ENCODE results near the gene ZNF205.
A peak's percentile ranks its signal among the peaks of the same experiment; 100 is the strongest.

The ZNF205 gene

DNA sequence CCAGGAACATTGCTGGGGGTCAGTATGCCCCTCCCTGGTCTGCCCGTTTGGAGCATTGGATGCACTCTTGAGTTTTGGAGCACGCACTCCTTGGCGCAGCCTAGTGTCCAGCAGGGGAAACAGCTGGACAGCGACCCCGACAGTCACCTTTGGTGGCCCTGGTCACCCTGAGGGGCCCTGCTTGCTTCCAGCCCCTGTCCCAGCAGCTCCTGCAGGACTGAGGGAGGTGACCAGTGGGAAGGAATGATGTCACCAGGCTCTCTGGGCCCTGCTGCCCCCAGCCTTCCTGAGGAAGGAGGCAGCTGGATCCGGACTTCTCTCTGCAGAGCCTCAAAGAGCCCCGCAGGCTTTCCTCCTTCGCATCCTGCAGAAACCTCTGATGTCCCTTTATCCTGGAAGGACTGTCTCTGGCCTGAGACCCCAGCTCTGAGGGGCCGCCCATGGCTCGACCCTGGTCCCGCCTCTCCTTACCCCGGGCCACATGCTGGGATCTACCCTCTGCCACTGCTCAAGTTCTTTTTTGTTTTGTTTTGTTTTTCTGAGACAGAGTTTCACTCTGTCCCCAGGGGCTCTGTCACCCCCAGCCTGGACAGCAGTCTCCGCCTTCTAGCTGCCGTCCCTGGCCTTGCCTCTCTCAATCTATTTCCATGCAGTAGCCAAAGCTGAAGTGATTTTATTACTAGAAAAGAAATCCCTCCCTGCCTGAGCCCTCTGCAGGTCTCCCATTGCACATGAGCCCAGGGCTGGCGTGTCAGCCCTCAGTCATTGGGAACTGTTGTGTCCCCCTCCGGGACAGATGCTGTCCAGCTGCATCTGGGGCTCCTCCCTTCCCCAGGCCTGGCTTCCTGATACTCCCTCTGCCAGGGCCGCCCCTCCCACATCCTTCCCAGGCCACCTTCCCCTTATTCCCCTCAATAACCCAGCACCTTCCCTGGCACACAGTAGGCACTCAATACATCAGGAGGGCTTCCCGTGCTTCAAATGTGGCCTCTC is 24.8 kb upstream of the ZNF205 start:
- H3K18ac ChIP-seq (ENCODE audit: low read length): no peak overlapping the region
- H3K9me3 ChIP-seq (ENCODE audit: insufficient read depth, low read depth, low read length): no peaks in the 10 kb centered on the region
- H3K4me3 ChIP-seq (ENCODE audit: low read depth, low read length): no peak overlapping the region
- H3K4me1 ChIP-seq (ENCODE audit: control insufficient read depth in 1 of 2, insufficient read depth in 2 of 2, low read length in 2 of 2): no peaks in the 10 kb centered on the region
- H2BK12ac ChIP-seq (ENCODE audit: low read length): no peak overlapping the region
- H2AFZ ChIP-seq (ENCODE audit: insufficient read depth, low read length, poor library complexity): no peak overlapping the region
- H4K12ac ChIP-seq (ENCODE audit: low read depth, low read length): no peak overlapping the region
- no peaks in the 10 kb centered on the region for H3K27me3 ChIP-seq (ENCODE audit: insufficient read depth, low read length)
- H3K79me1 ChIP-seq (ENCODE audit: low read length): no peaks in the 10 kb centered on the region
- no peak overlapping the region for H4K8ac ChIP-seq (ENCODE audit: low read depth, low read length)
- no peak overlapping the region for H2BK120ac ChIP-seq (ENCODE audit: insufficient read depth, low read length, poor library complexity)
- H2AK5ac ChIP-seq (ENCODE audit: low read length): no peak overlapping the region
- H4K91ac ChIP-seq (ENCODE audit: low read depth, low read length): no peak overlapping the region
- no peak overlapping the region for H3K14ac ChIP-seq (ENCODE audit: low read length)
- no peak overlapping the region for H3K4me2 ChIP-seq (ENCODE audit: low read length)
- no peaks in the 10 kb centered on the region for H3K79me2 ChIP-seq (ENCODE audit: control insufficient read depth, insufficient read depth, low read length, poor library complexity)
- WGBS (ENCODE audit: extremely low coverage, insufficient coverage, insufficient read length): no CpG with 5 or more reads among the region's 18 CpGs
- no peak overlapping the region for H3K27ac ChIP-seq (ENCODE audit: low read depth, low read length)
- H2BK5ac ChIP-seq (ENCODE audit: low read depth, low read length, poor library complexity): no peak overlapping the region
- no peaks in the 10 kb centered on the region for H3K36me3 ChIP-seq (ENCODE audit: control insufficient read depth in 1 of 2, insufficient read depth in 2 of 2, low read length in 2 of 2)
- H3K23ac ChIP-seq (ENCODE audit: low read length): no peak overlapping the region
- DNase-seq: no peak
- no peak overlapping the region for H3K9ac ChIP-seq (ENCODE audit: low read length)
- no peak overlapping the region for H3K4ac ChIP-seq (ENCODE audit: low read depth, low read length)

DNA sequence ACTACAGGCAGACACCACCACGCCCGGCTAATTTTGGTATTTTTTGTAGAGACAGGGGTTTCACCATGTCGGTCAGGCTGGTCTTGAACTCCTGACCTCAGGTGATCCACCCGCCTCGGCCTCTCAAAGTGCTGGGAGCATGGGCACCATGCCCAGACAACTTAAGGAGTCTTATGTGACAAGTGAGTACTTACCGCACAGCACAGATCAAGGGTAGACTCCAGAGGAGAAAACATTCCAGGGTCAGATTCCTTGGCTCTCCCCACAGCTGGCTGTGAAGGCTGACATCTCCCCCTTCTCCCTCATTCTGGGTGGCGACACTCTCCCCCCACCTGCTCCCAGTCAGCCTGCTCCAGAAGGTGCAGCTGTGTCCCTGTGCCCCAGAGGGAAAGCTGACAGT is 23.9 kb upstream of the ZNF205 start:
- Histone ChIP-seq H3K36me3 (ENCODE audit: control insufficient read depth in 1 of 2, insufficient read depth in 2 of 2, low read length in 2 of 2) (no peaks in the 10 kb centered on the region), H2BK120ac (ENCODE audit: insufficient read depth, low read length, poor library complexity) (no peak overlapping the region), H3K79me1 (ENCODE audit: low read length) (no peaks in the 10 kb centered on the region), H3K79me2 (ENCODE audit: control insufficient read depth, insufficient read depth, low read length, poor library complexity) (no peaks in the 10 kb centered on the region), H3K23ac (ENCODE audit: low read length) (no peak overlapping the region), H3K18ac (ENCODE audit: low read length) (no peak overlapping the region), H3K14ac (ENCODE audit: low read length) (no peak overlapping the region), H3K9me3 (ENCODE audit: insufficient read depth, low read depth, low read length) (no peaks in the 10 kb centered on the region), H3K4me1 (ENCODE audit: control insufficient read depth in 1 of 2, insufficient read depth in 2 of 2, low read length in 2 of 2) (no peaks in the 10 kb centered on the region), H3K27ac (ENCODE audit: low read depth, low read length) (no peak overlapping the region), H3K4me2 (ENCODE audit: low read length) (no peak overlapping the region), H2BK12ac (ENCODE audit: low read length) (no peak overlapping the region), H4K12ac (ENCODE audit: low read depth, low read length) (no peak overlapping the region), H2BK5ac (ENCODE audit: low read depth, low read length, poor library complexity) (no peak overlapping the region), H2AFZ (ENCODE audit: insufficient read depth, low read length, poor library complexity) (no peak overlapping the region), H3K4ac (ENCODE audit: low read depth, low read length) (no peak overlapping the region), H3K4me3 (ENCODE audit: low read depth, low read length) (no peak overlapping the region), H3K27me3 (ENCODE audit: insufficient read depth, low read length) (no peaks in the 10 kb centered on the region), H2AK5ac (ENCODE audit: low read length) (no peak overlapping the region), H4K8ac (ENCODE audit: low read depth, low read length) (no peak overlapping the region), H3K9ac (ENCODE audit: low read length) (no peak overlapping the region), H4K91ac (ENCODE audit: low read depth, low read length) (no peak overlapping the region)
- no peak for DNase-seq
- WGBS (ENCODE audit: extremely low coverage, insufficient coverage, insufficient read length): no CpG with 5 or more reads among the region's 7 CpGs

DNA sequence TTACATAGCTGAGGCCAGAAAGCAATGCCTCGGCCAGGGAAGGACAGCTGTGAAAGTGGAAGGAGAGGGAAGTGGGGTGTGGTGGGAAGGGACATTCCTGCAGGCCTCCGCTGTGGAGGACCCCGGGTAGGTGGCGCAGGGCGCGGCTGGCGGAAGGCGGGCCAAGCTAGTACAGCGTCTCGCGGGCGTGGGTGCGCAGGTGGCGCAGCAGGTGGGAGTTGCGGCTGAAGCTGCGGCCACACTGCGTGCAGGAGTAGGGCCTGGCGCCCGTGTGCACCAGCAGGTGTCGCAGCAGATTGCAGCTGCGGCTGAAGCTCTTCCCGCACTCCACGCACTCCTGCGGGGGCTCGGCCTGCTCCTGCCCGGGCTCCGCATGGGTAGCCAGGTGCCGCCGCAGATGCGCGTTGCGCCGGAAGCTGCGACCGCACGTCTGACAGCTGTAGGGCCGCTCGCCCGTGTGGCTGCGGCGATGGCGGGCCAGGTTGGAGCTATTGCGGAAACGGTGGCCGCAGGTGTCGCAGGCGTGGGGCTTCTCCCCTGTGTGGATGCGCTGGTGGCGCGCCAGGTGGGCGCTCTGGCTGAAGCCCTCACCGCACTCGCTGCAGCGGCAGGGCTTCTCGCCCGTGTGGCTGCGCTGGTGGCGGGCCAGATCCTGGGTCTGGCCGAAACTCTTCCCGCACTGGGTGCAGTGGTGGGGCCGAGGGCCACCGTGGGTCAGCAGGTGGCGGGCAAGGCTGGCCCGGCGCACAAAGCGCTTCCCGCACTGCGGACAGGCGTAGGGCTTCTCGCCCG is 23.3 kb upstream of the ZNF205 start:
- H3K4me1 ChIP-seq (ENCODE audit: control insufficient read depth in 1 of 2, insufficient read depth in 2 of 2, low read length in 2 of 2): no peaks in the 10 kb centered on the region
- H3K9ac ChIP-seq (ENCODE audit: low read length): no peak overlapping the region
- no peaks in the 10 kb centered on the region for H3K79me1 ChIP-seq (ENCODE audit: low read length)
- H3K79me2 ChIP-seq (ENCODE audit: control insufficient read depth, insufficient read depth, low read length, poor library complexity): no peaks in the 10 kb centered on the region
- no peak overlapping the region for H3K14ac ChIP-seq (ENCODE audit: low read length)
- H4K91ac ChIP-seq (ENCODE audit: low read depth, low read length): no peak overlapping the region
- H3K27me3 ChIP-seq (ENCODE audit: insufficient read depth, low read length): no peaks in the 10 kb centered on the region
- H3K18ac ChIP-seq (ENCODE audit: low read length): no peak overlapping the region
- H2AK5ac ChIP-seq (ENCODE audit: low read length): no peak overlapping the region
- H2BK5ac ChIP-seq (ENCODE audit: low read depth, low read length, poor library complexity): no peak overlapping the region
- H3K4me3 ChIP-seq (ENCODE audit: low read depth, low read length): no peak overlapping the region
- no CpG with 5 or more reads among the region's 71 CpGs for WGBS (ENCODE audit: extremely low coverage, insufficient coverage, insufficient read length)
- H4K12ac ChIP-seq (ENCODE audit: low read depth, low read length): no peak overlapping the region
- no peaks in the 10 kb centered on the region for H3K9me3 ChIP-seq (ENCODE audit: insufficient read depth, low read depth, low read length)
- peak in 1 of 2 donors; percentile 9 for DNase-seq
- H2BK120ac ChIP-seq (ENCODE audit: insufficient read depth, low read length, poor library complexity): no peak overlapping the region
- no peak overlapping the region for H2BK12ac ChIP-seq (ENCODE audit: low read length)
- H4K8ac ChIP-seq (ENCODE audit: low read depth, low read length): no peak overlapping the region
- H3K4ac ChIP-seq (ENCODE audit: low read depth, low read length): no peak overlapping the region
- H3K36me3 ChIP-seq (ENCODE audit: control insufficient read depth in 1 of 2, insufficient read depth in 2 of 2, low read length in 2 of 2): no peaks in the 10 kb centered on the region
- no peak overlapping the region for H3K23ac ChIP-seq (ENCODE audit: low read length)
- no peak overlapping the region for H3K27ac ChIP-seq (ENCODE audit: low read depth, low read length)
- H2AFZ ChIP-seq (ENCODE audit: insufficient read depth, low read length, poor library complexity): no peak overlapping the region
- no peak overlapping the region for H3K4me2 ChIP-seq (ENCODE audit: low read length)

DNA sequence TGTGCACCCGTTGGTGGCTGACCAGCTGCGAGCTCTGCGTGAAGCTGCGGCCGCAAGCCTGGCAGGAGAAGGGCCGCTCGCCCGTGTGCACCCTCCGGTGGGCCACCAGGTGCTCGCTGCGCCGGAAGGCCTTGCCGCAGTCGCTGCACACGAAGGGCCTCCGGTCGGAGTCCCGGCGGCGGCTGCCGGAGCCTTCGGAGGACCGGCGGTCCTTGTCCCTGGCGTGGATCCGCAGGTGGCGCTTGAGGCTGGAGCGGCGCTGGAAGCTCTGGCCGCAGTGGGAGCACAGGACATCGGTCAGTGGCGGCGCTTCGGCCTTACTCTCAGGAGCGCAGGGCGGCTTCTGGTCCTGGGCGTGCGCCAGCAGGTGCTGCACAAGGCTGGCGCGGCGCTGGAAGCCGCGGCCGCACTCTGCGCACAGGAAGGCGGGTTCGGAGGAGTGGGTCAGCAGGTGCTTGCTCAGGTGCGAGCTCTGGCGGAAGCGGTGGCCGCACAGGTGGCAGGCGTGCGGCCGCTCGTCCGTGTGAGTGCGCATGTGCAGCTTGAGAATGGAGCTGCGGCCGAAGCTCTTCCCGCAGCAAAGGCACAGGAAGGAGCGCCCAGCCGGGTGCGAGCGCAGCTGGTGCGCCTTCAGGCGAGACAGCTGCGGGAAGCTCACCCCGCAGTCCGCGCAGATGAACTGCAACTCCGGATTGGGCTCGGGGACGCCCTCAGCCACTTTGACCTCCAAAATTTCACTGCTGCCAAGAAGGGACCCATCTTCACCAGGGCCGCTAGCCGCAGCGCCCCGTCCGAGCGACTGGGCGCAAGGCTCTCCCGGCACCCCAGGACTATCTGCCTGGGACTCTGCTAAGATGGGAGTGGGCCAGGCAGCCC is 22.4 kb upstream of the ZNF205 start:
- Histone ChIP-seq H3K4ac (ENCODE audit: low read depth, low read length) (no peak overlapping the region), H2BK120ac (ENCODE audit: insufficient read depth, low read length, poor library complexity) (no peak overlapping the region), H4K91ac (ENCODE audit: low read depth, low read length) (no peak overlapping the region), H3K18ac (ENCODE audit: low read length) (no peak overlapping the region), H3K14ac (ENCODE audit: low read length) (no peak overlapping the region), H2AFZ (ENCODE audit: insufficient read depth, low read length, poor library complexity) (no peak overlapping the region), H3K23ac (ENCODE audit: low read length) (no peak overlapping the region), H3K27ac (ENCODE audit: low read depth, low read length) (no peak overlapping the region), H3K9ac (ENCODE audit: low read length) (no peak overlapping the region), H2AK5ac (ENCODE audit: low read length) (no peak overlapping the region), H3K4me3 (ENCODE audit: low read depth, low read length) (no peak overlapping the region), H3K9me3 (ENCODE audit: insufficient read depth, low read depth, low read length) (no peaks in the 10 kb centered on the region), H2BK12ac (ENCODE audit: low read length) (no peak overlapping the region), H4K12ac (ENCODE audit: low read depth, low read length) (no peak overlapping the region), H3K27me3 (ENCODE audit: insufficient read depth, low read length) (no peaks in the 10 kb centered on the region), H4K8ac (ENCODE audit: low read depth, low read length) (no peak overlapping the region), H3K36me3 (ENCODE audit: control insufficient read depth in 1 of 2, insufficient read depth in 2 of 2, low read length in 2 of 2) (no peaks in the 10 kb centered on the region), H3K79me2 (ENCODE audit: control insufficient read depth, insufficient read depth, low read length, poor library complexity) (no peaks in the 10 kb centered on the region), H3K79me1 (ENCODE audit: low read length) (no peaks in the 10 kb centered on the region), H3K4me1 (ENCODE audit: control insufficient read depth in 1 of 2, insufficient read depth in 2 of 2, low read length in 2 of 2) (no peaks in the 10 kb centered on the region), H2BK5ac (ENCODE audit: low read depth, low read length, poor library complexity) (no peak overlapping the region), H3K4me2 (ENCODE audit: low read length) (no peak overlapping the region)
- no CpG with 5 or more reads among the region's 81 CpGs for WGBS (ENCODE audit: extremely low coverage, insufficient coverage, insufficient read length)
- DNase-seq: peak; percentile 56 to 77
